Glutamatergic neuron (in vitro differentiated cells): ENCODE data around the gene TBC1D5. TPM values are rescaled to one million over a fixed set of nuclear protein-coding genes. Genes with fewer than 3 reads are reported as not detected.

Experiments used
- DNase-seq: peaks from one replicate; pipeline ENCODE4 v3.0.0; 2022
- H3K27ac Mint-ChIP-seq: one replicate; pipeline ENCODE4 v1.8.0; 2020; ENCODE audit warnings: mild to moderate bottlenecking, mixed read lengths, inconsistent platforms; ENCODE audit not compliant: unreplicated experiment
- H3K27me3 Mint-ChIP-seq: one replicate; pipeline ENCODE4 v1.8.0; 2020; ENCODE audit warnings: mild to moderate bottlenecking, moderate library complexity, mixed read lengths, inconsistent platforms; ENCODE audit not compliant: unreplicated experiment
- H3K36me3 Mint-ChIP-seq: one replicate; pipeline ENCODE4 v1.8.0; 2020; ENCODE audit warnings: mild to moderate bottlenecking, mixed read lengths, inconsistent platforms; ENCODE audit not compliant: unreplicated experiment
- H3K4me1 Mint-ChIP-seq: one replicate; pipeline ENCODE4 v1.8.0; 2020; ENCODE audit warnings: mild to moderate bottlenecking, low read depth, mixed read lengths, inconsistent platforms; ENCODE audit not compliant: unreplicated experiment
- H3K4me3 Mint-ChIP-seq: one replicate; pipeline ENCODE4 v1.8.0; 2020; ENCODE audit warnings: mild to moderate bottlenecking, mixed read lengths, inconsistent platforms; ENCODE audit not compliant: unreplicated experiment
- H3K9me3 Mint-ChIP-seq: one replicate; pipeline ENCODE4 v1.8.0; 2020; ENCODE audit warnings: mild to moderate bottlenecking, moderate library complexity, mixed read lengths, inconsistent platforms; ENCODE audit not compliant: unreplicated experiment
- CTCF ChIP-seq: fragments of 200-600 bp; sonication (generic); IDR thresholded peaks from one replicate; pipeline ENCODE4 v1.5.0; 2021; ENCODE audit not compliant: partially characterized antibody, unreplicated experiment
- total RNA-seq: library from RNA; stranded (reverse); fragmentation: NEBNext Ultra II Directional; extraction: Animal tissue kit (Norgen Biotek cat#: 25700); gene quantifications from one replicate; pipeline ENCODE4 v1.2.1, GENCODE V29; 2021; ENCODE audit not compliant: unreplicated experiment

The TBC1D5 gene
- total RNA-seq, 1 donor from 2014 or later: 40.2 TPM

- Mint-ChIP-seq H3K36me3 (no peaks in the 10 kb centered on the region), H3K4me3 (no peak overlapping the region), H3K27ac (no peak overlapping the region), H3K27me3 (no peaks in the 10 kb centered on the region), H3K4me1 (no peaks in the 10 kb centered on the region), H3K9me3 (peaks cover 3% of the 10 kb centered on the region)
- DNase-seq: no peak
- no peak for TF ChIP-seq CTCF
Observed at GRCh38 chr3:17287006-17287689, 455.3 kb downstream of the TBC1D5 start.

- no peak for DNase-seq
- no peaks in the 10 kb centered on the region for H3K36me3 Mint-ChIP-seq
- no peak for TF ChIP-seq CTCF
- H3K27ac Mint-ChIP-seq: no peak overlapping the region
- H3K4me1 Mint-ChIP-seq: no peaks in the 10 kb centered on the region
- H3K4me3 Mint-ChIP-seq: no peak overlapping the region
- H3K9me3 Mint-ChIP-seq: no peaks in the 10 kb centered on the region
- H3K27me3 Mint-ChIP-seq: no peaks in the 10 kb centered on the region
Observed at GRCh38 chr3:17278006-17278405, 464.4 kb downstream of the TBC1D5 start.

GRCh38 chr3:17266846-17267245, 475.6 kb downstream of the TBC1D5 start:
- peaks cover 2% of the 10 kb centered on the region for H3K9me3 Mint-ChIP-seq
- no peaks in the 10 kb centered on the region for H3K36me3 Mint-ChIP-seq
- H3K4me1 Mint-ChIP-seq: no peaks in the 10 kb centered on the region
- TF ChIP-seq CTCF: no peak
- no peaks in the 10 kb centered on the region for H3K27me3 Mint-ChIP-seq
- no peak overlapping the region for H3K27ac Mint-ChIP-seq
- no peak overlapping the region for H3K4me3 Mint-ChIP-seq
- DNase-seq: no peak

GRCh38 chr3:17261627-17262369, 480.6 kb downstream of the TBC1D5 start:
- TF ChIP-seq CTCF: no peak
- H3K9me3 Mint-ChIP-seq: no peaks in the 10 kb centered on the region
- H3K36me3 Mint-ChIP-seq: no peaks in the 10 kb centered on the region
- H3K4me3 Mint-ChIP-seq: no peak overlapping the region
- DNase-seq: no peak
- no peaks in the 10 kb centered on the region for H3K4me1 Mint-ChIP-seq
- no peak overlapping the region for H3K27ac Mint-ChIP-seq
- H3K27me3 Mint-ChIP-seq: peaks cover under 1% of the 10 kb centered on the region

GRCh38 chr3:17260257-17260656, 482.2 kb downstream of the TBC1D5 start:
- Mint-ChIP-seq H3K4me3 (no peak overlapping the region), H3K27ac (no peak overlapping the region), H3K36me3 (no peaks in the 10 kb centered on the region), H3K9me3 (no peaks in the 10 kb centered on the region), H3K4me1 (no peaks in the 10 kb centered on the region), H3K27me3 (peaks cover 2% of the 10 kb centered on the region)
- TF ChIP-seq CTCF: no peak
- DNase-seq: no peak
